HepG2 (cell line): ENCODE data around the gene PLLP. TPM values are rescaled to one million over a fixed set of nuclear protein-coding genes. Genes with fewer than 3 reads are reported as not detected.

ENCODE experiments used
- CENPT ChIP-seq: sonication (generic); formaldehyde crosslinking; IDR thresholded peaks from 2 replicates; pipeline ENCODE4 v1.8.0; 2022; ENCODE audit warnings: low read depth, mild to moderate bottlenecking, moderate library complexity, missing genetic modification reagents
- EED ChIP-seq: sonication (generic); formaldehyde crosslinking; IDR thresholded peaks from 2 replicates; pipeline ENCODE4 v1.5.0; 2020; ENCODE audit warnings: mild to moderate bottlenecking, missing genetic modification reagents
- MED1 ChIP-seq: sonication (generic); formaldehyde crosslinking; IDR thresholded peaks from 2 replicates; pipeline ENCODE4 v1.4.0; 2020; ENCODE audit warnings: missing genetic modification reagents
- MED8 ChIP-seq: sonication (generic); formaldehyde crosslinking; IDR thresholded peaks from 2 replicates; pipeline ENCODE4 v1.8.1; 2023; ENCODE audit warnings: mild to moderate bottlenecking, missing genetic modification reagents; ENCODE audit not compliant: insufficient replicate concordance
- MIER2 ChIP-seq: IDR thresholded peaks from 2 replicates; pipeline ENCODE4 v1.6.1; 2016; ENCODE audit warnings: missing biosample characterization, missing genetic modification reagents
- MTA1 ChIP-seq: sonication (generic); formaldehyde crosslinking; IDR thresholded peaks from 2 replicates; pipeline ENCODE4 v1.4.0; 2020; ENCODE audit warnings: missing genetic modification reagents, mild to moderate bottlenecking, borderline replicate concordance
- MXI1 ChIP-seq: IDR thresholded peaks from 3 replicates; pipeline ENCODE4 v1.6.1; 2012; ENCODE audit warnings: low read depth, low read length, inconsistent platforms, borderline replicate concordance
- RAD51 ChIP-seq: fragments of 450-650 bp; IDR thresholded peaks from 2 replicates; pipeline ENCODE4 v1.6.1; 2016; ENCODE audit warnings: borderline replicate concordance
- RFX1 ChIP-seq: fragments of 450-650 bp; IDR thresholded peaks from 2 replicates; pipeline ENCODE4 v1.6.1; 2017
- SPEN ChIP-seq: sonication (generic); formaldehyde crosslinking; IDR thresholded peaks from 2 replicates; pipeline ENCODE4 v1.5.1; 2020; ENCODE audit warnings: low read depth, mild to moderate bottlenecking, missing genetic modification reagents
- SSRP1 ChIP-seq: IDR thresholded peaks from 2 replicates; pipeline ENCODE4 v1.6.1; 2016; ENCODE audit warnings: control low read depth
- ZNF136 ChIP-seq: sonication (generic); formaldehyde crosslinking; IDR thresholded peaks from 2 replicates; pipeline ENCODE4 v1.8.1; 2022; ENCODE audit warnings: low read depth, mild to moderate bottlenecking, moderate library complexity, missing genetic modification reagents
- ZNF234 ChIP-seq: sonication (generic); formaldehyde crosslinking; conservative IDR thresholded peaks from 2 replicates; pipeline ENCODE4 v1.5.1; 2020; ENCODE audit warnings: mild to moderate bottlenecking, missing genetic modification reagents
- ZNF556 ChIP-seq: sonication (generic); formaldehyde crosslinking; IDR thresholded peaks from 2 replicates; pipeline ENCODE4 v1.4.0; 2020; ENCODE audit warnings: mild to moderate bottlenecking, missing genetic modification reagents, borderline replicate concordance
- ZNF672 ChIP-seq: sonication (generic); formaldehyde crosslinking; IDR thresholded peaks from 2 replicates; pipeline ENCODE4 v1.8.1; 2022; ENCODE audit warnings: missing genetic modification reagents
- ZNF790 ChIP-seq: sonication (generic); formaldehyde crosslinking; IDR thresholded peaks from 2 replicates; pipeline ENCODE4 v1.8.0; 2022; ENCODE audit warnings: missing genetic modification reagents, mild to moderate bottlenecking, borderline replicate concordance
- ZSCAN9 ChIP-seq: IDR thresholded peaks from 2 replicates; pipeline ENCODE4 v1.6.1; 2016; ENCODE audit warnings: borderline replicate concordance
- polyA plus RNA-seq, 8 experiments: library from polyadenylated mRNA; depleted of rRNA in 3 of 8; stranded (reverse) in 7 of 8; unstranded in 1 of 8; fragments of >200 nt; fragmentation: Illumina TruSeq in 4 of 8; extraction: Trizol in 4 of 8; gene quantifications; 2 replicates each; pipeline versions ENCODE4 v1.2.1 to v1.2.3, GENCODE V29; 2011 to 2016; ENCODE audit warnings: low read depth in 4 of 8, missing spikeins in 1 of 8, mixed read lengths in 1 of 8; ENCODE audit not compliant: insufficient read depth in 1 of 8
- total RNA-seq, 5 experiments: library from RNA; depleted of rRNA; stranded (reverse); fragments of >200 nt; fragmentation: Illumina TruSeq; extraction: Trizol; gene quantifications; 2 replicates each; pipeline ENCODE4 v1.2.3, GENCODE V29; 2016; ENCODE audit warnings: low read depth in 1 of 5
- TF ChIP-seq, protein P1 (sequence below): sonication (generic); formaldehyde crosslinking; IDR thresholded peaks from 2 replicates; pipeline ENCODE4 v1.8.0; 2022; ENCODE audit warnings: mild to moderate bottlenecking, missing genetic modification reagents, moderate library complexity
- TF ChIP-seq, protein P2 (sequence below): sonication (generic); formaldehyde crosslinking; conservative IDR thresholded peaks from 2 replicates; pipeline ENCODE4 v1.8.0; 2022; ENCODE audit warnings: low read depth, missing genetic modification reagents
- TF ChIP-seq, protein P3 (sequence below): sonication (generic); formaldehyde crosslinking; IDR thresholded peaks from 2 replicates; pipeline ENCODE4 v1.8.1; 2023; ENCODE audit warnings: mild to moderate bottlenecking, moderate library complexity, missing genetic modification reagents
- TF ChIP-seq, protein P4 (sequence below): sonication (generic); formaldehyde crosslinking; IDR thresholded peaks from 2 replicates; pipeline ENCODE4 v1.4.0; 2020; ENCODE audit warnings: mild to moderate bottlenecking, low read depth, missing genetic modification reagents
- TF ChIP-seq, protein P5 (sequence below): sonication (generic); formaldehyde crosslinking; IDR thresholded peaks from 2 replicates; pipeline ENCODE4 v1.5.0; 2020; ENCODE audit warnings: missing genetic modification reagents, mild to moderate bottlenecking, borderline replicate concordance
- TF ChIP-seq, protein P6 (sequence below): sonication (generic); formaldehyde crosslinking; IDR thresholded peaks from 2 replicates; pipeline ENCODE4 v1.5.0; 2020; ENCODE audit warnings: mild to moderate bottlenecking, missing genetic modification reagents

PLLP gene
- total and polyA plus RNA-seq, 2 of the 13 experiments (the other 11 are each of a cell fraction or from before 2014, with no cell fraction given): 60.6 to 127 TPM

DNA sequence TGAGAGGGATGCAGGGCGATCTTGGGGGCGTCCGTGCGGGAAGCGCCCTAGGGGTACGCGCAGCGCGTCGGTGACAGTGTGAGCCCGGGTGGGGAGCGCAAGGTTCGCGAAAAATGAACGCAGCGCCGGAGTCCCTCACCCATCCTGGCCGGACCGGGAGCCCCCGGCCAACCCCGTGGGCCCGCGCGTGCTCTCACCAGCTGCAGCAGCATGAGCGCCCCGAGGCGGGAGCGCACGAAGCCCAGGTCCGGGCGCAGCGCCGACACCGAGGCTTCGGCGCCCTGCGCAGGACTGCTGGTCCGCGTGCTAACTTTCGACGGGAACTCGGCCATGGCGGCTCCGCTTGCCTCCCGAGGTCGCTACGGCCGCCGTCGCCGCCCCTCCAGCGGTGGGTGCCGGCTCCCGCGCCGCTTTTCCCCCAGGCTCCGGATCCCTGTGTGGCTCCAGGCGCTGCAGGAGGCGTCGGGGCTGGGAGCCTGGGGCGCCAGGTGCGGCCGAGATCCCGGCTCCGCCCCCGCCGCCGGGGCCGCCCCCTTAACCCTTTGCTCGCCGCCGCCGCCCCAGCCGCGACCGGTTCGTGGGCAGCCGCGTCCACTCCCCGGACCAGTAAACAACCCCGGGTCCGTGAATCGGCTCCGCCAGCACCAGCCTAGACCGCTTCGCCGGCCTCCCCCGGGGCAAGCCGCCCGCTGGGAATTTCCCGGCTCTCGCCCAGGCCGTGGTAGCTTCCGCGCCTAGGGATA, at the start of gene PLLP (continued):
- TF ChIP-seq, protein P1, sequence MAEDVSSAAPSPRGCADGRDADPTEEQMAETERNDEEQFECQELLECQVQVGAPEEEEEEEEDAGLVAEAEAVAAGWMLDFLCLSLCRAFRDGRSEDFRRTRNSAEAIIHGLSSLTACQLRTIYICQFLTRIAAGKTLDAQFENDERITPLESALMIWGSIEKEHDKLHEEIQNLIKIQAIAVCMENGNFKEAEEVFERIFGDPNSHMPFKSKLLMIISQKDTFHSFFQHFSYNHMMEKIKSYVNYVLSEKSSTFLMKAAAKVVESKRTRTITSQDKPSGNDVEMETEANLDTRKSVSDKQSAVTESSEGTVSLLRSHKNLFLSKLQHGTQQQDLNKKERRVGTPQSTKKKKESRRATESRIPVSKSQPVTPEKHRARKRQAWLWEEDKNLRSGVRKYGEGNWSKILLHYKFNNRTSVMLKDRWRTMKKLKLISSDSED (CRISPR knock-in tag): no peak; the same call in 1 of the 2 replicates
- TF ChIP-seq MED1: peak; percentile 86
- peak; percentile 90 for TF ChIP-seq MTA1 (CRISPR knock-in tag)
- no peak for TF ChIP-seq ZNF672 (CRISPR knock-in tag)
- TF ChIP-seq ZSCAN9 (CRISPR knock-in tag): peak; percentile 75; the same call in 1 of the 2 replicates
- TF ChIP-seq, protein P2, sequence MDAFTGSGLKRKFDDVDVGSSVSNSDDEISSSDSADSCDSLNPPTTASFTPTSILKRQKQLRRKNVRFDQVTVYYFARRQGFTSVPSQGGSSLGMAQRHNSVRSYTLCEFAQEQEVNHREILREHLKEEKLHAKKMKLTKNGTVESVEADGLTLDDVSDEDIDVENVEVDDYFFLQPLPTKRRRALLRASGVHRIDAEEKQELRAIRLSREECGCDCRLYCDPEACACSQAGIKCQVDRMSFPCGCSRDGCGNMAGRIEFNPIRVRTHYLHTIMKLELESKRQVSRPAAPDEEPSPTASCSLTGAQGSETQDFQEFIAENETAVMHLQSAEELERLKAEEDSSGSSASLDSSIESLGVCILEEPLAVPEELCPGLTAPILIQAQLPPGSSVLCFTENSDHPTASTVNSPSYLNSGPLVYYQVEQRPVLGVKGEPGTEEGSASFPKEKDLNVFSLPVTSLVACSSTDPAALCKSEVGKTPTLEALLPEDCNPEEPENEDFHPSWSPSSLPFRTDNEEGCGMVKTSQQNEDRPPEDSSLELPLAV: no peak; the same call in 1 of the 2 replicates
- TF ChIP-seq MIER2 (CRISPR knock-in tag): no peak
- TF ChIP-seq, protein P3, sequence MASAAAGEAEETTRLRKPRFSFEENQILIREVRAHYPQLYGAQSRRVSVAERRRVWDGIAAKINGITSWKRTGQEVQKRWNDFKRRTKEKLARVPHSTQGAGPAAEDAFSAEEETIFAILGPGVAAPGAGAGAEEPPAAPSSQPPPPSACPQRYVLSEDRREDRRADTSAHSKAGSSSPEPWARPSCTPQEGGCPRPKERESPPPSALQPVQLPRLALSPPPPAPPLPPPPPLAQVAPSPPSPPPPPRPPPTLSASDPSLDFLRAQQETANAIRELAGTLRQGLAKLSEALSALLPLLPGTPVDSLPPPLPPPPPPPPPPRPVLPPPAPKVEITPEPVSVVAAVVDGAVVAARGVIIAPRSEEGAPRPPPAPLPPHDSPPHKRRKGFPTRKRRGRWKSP (CRISPR knock-in tag): peak; percentile 95
- TF ChIP-seq SPEN (CRISPR knock-in tag): peak; percentile 84; the same call in 1 of the 2 replicates
- no peak for TF ChIP-seq SSRP1 (CRISPR knock-in tag)
- no peak for TF ChIP-seq RFX1
- TF ChIP-seq MED8 (CRISPR knock-in tag): peak; percentile 63
- TF ChIP-seq ZNF556: peak; percentile 94; the same call in 1 of the 2 replicates
- TF ChIP-seq MXI1: no peak; the same call in 2 of the 3 replicates
- TF ChIP-seq, protein P4, sequence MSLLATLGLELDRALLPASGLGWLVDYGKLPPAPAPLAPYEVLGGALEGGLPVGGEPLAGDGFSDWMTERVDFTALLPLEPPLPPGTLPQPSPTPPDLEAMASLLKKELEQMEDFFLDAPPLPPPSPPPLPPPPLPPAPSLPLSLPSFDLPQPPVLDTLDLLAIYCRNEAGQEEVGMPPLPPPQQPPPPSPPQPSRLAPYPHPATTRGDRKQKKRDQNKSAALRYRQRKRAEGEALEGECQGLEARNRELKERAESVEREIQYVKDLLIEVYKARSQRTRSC (CRISPR knock-in tag): peak; percentile 94; the same call in 1 of the 2 replicates
- peak; percentile 90; the same call in 1 of the 2 replicates for TF ChIP-seq ZNF234
- TF ChIP-seq ZNF136 (CRISPR knock-in tag): peak; percentile 96
- peak; percentile 75; the same call in 1 of the 2 replicates for TF ChIP-seq ZNF790
- TF ChIP-seq, protein P5, sequence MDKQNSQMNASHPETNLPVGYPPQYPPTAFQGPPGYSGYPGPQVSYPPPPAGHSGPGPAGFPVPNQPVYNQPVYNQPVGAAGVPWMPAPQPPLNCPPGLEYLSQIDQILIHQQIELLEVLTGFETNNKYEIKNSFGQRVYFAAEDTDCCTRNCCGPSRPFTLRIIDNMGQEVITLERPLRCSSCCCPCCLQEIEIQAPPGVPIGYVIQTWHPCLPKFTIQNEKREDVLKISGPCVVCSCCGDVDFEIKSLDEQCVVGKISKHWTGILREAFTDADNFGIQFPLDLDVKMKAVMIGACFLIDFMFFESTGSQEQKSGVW: peak; percentile 96; the same call in 1 of the 2 replicates
- TF ChIP-seq EED (CRISPR knock-in tag): peak; percentile 92
- no peak for TF ChIP-seq RAD51
- TF ChIP-seq, protein P6, sequence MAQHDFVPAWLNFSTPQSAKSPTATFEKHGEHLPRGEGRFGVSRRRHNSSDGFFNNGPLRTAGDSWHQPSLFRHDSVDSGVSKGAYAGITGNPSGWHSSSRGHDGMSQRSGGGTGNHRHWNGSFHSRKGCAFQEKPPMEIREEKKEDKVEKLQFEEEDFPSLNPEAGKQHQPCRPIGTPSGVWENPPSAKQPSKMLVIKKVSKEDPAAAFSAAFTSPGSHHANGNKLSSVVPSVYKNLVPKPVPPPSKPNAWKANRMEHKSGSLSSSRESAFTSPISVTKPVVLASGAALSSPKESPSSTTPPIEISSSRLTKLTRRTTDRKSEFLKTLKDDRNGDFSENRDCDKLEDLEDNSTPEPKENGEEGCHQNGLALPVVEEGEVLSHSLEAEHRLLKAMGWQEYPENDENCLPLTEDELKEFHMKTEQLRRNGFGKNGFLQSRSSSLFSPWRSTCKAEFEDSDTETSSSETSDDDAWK (CRISPR knock-in tag): no peak
- peak; percentile 88; the same call in 1 of the 2 replicates for TF ChIP-seq CENPT (CRISPR knock-in tag)
